ENCODE results near the gene TMEM184A. TPM values are rescaled to one million over a fixed set of nuclear protein-coding genes. Genes with fewer than 3 reads are reported as not detected.

TMEM184A gene
- total and polyA plus RNA-seq, 2 donors (not counting 3 experiments of a cell fraction or from before 2014, with no cell fraction given) = 0.48 TPM; not detected in 1

DNA sequence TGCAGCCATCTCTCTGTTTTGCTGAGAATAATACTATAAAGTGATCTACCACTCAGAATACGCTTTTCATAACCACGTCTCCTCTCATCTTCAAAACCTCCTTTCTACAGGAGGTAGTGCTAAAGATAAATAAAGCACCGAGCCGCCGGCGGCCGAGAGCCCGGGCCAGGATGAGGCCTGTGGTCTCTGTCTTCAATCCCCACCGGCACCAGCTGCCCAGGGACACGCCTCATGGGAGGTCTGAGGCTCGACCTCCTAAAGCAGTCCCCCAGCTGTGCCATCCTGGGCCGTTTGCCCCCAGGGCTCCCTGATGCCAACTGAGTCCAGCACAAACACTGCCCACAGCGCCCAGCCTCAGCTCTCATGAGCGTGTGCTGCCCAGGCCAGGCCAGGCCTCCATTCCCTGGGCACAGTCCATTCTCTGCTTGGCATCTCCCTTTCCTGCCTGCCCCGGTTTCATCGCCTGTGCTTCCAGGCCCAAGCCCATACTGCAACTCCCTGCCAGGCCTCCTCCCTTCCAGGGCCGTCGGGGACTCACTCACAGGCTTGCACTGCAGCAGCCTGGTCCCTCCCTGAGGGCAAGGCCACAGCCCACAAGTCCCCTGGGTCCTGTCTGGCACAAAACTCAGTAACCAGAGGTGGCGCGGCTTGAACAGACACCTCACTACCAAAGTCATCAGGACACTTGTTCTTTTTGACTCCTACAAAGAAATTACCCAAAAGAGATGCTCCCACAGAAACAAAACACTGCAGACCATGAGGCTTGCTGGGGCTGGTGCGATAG is 54.3 kb downstream of the TMEM184A start:
- no peak for TF ChIP-seq POLR2AphosphoS5 (IDR thresholded peaks at IDR 0.05; ENCODE audit: insufficient read depth, low read depth, low read length)
- TF ChIP-seq GATA2 (IDR thresholded peaks at IDR 0.05; ENCODE audit: insufficient read depth, insufficient read length, low read depth, low read length) = no peak
- TF ChIP-seq POLR2A (IDR thresholded peaks at IDR 0.05; ENCODE audit: low read depth, low read length) = no peak
- no peak for TF ChIP-seq MAX (IDR thresholded peaks at IDR 0.05; ENCODE audit: insufficient read depth, insufficient read length)
- no peak for TF ChIP-seq MYC (IDR thresholded peaks at IDR 0.05; ENCODE audit: low read depth, low read length)
- TF ChIP-seq FOS (IDR thresholded peaks at IDR 0.05; ENCODE audit: borderline replicate concordance, insufficient read depth, low read length) = no peak
- TF ChIP-seq EZH2 (IDR thresholded peaks at IDR 0.05; ENCODE audit: borderline replicate concordance, low read depth, low read length, severe bottlenecking) = no peak
- no peak for TF ChIP-seq JUN (IDR thresholded peaks at IDR 0.05; ENCODE audit: borderline replicate concordance, insufficient read depth, insufficient read length, low read depth)
- TF ChIP-seq, protein P1, sequence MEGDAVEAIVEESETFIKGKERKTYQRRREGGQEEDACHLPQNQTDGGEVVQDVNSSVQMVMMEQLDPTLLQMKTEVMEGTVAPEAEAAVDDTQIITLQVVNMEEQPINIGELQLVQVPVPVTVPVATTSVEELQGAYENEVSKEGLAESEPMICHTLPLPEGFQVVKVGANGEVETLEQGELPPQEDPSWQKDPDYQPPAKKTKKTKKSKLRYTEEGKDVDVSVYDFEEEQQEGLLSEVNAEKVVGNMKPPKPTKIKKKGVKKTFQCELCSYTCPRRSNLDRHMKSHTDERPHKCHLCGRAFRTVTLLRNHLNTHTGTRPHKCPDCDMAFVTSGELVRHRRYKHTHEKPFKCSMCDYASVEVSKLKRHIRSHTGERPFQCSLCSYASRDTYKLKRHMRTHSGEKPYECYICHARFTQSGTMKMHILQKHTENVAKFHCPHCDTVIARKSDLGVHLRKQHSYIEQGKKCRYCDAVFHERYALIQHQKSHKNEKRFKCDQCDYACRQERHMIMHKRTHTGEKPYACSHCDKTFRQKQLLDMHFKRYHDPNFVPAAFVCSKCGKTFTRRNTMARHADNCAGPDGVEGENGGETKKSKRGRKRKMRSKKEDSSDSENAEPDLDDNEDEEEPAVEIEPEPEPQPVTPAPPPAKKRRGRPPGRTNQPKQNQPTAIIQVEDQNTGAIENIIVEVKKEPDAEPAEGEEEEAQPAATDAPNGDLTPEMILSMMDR (IDR thresholded peaks at IDR 0.05; ENCODE audit: extremely low read depth in 1 of 2, insufficient read depth in 1 of 2, low read depth in 1 of 2, low read length in 2 of 2) = no peak
- intact Hi-C loops (cut with micrococcal nuclease) (no loop called here), dilution Hi-C loops (cut with MboI; ENCODE audit: extremely low pct_ligation_motif_present, low sequenced_read_pairs) (no loop called here)
- Histone ChIP-seq H3K4me2 (ENCODE audit: insufficient read depth, low read length) (no peak overlapping the region), H3K4me3 (replicated peaks in 1 of 3; ENCODE audit: insufficient read depth in 1 of 3, low read depth in 1 of 3, low read length in 3 of 3) (no peak overlapping the region), H3K9me3 (replicated peaks; ENCODE audit: control insufficient read depth, insufficient read depth, low read length) (no peaks in the 10 kb centered on the region), H2AFZ (ENCODE audit: low read depth, low read length) (no peak overlapping the region), H3K36me3 (ENCODE audit: control insufficient read depth in 2 of 2, extremely low read depth in 1 of 2, insufficient read depth in 2 of 2, low read length in 2 of 2) (peaks cover 0 to 29% of the 10 kb centered on the region in 2 experiments), H4K20me1 (replicated peaks; ENCODE audit: control insufficient read depth, extremely low read depth, insufficient read depth, low read length) (no peaks in the 10 kb centered on the region), H3K4me1 (ENCODE audit: control insufficient read depth, extremely low read depth, insufficient read depth, low read length) (peaks cover 5% of the 10 kb centered on the region), H3K79me2 (ENCODE audit: control insufficient read depth, insufficient read depth, low read length) (peaks cover 24% of the 10 kb centered on the region), H3K9ac (replicated peaks; ENCODE audit: extremely low read depth, insufficient read depth, low read length) (no peak overlapping the region), H3K9me1 (replicated peaks; ENCODE audit: control insufficient read depth, extremely low read depth, insufficient read depth, low read length) (no peaks in the 10 kb centered on the region), H3K27ac (ENCODE audit: insufficient read depth, low read depth, low read length) (no peak overlapping the region), H3K27me3 (ENCODE audit: control insufficient read depth in 2 of 2, insufficient read depth in 2 of 2, low read length in 2 of 2) (no peaks in the 10 kb centered on the region)
- ChIA-PET CTCF (no interaction called here), POLR2A (no interaction called here)
- no TSS peak for BruUV-seq (replicated peaks)
- DNase-seq (ENCODE audit: low read depth, low spot score) (no peak), FAIRE-seq (no peak)

Measured in endothelial cell of umbilical vein (primary cell).